CD4-positive, alpha-beta T cell treated with Interleukin-6 at 100 ng/mL for 8 hours (primary cell): ENCODE data around the gene SYT17.

ENCODE experiments used
- DNase-seq: peaks from one replicate; pipeline ENCODE4 v3.0.0-alpha.2; 2020; ENCODE audit warnings: mixed read lengths, low spot score

SYT17 gene

DNA sequence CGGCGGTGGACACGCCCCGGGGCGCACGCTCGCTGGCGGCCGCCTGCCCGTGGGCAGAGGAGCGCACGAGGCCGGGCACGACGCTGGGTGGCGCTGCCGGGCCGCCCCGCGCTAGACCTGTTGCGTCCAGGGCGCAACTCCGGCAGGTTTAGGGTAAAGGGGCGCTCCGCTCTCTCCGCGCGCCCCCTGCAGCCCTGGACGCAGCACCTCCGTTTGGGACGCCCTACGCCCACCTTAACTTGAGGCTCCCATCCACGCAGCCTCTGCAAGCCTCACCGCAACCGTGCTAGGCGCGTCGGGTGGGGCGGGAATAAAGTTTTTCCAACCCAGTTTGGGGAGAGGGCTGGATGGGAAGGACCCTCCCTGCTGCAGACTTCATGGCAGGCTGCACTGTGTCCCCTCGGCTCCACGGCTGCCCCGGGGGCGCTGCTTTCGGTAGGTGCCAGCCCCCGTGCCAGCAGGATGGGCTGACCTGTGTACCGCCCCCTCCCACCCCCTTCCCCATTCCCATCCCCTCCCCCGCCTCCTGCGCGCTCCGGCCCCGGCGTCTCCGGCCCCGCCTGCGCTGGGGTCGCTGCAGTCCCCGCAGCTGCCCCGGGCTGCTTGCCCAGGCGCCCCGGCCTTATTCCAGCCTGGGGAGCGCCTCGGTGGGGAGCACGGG lies at the start of gene SYT17:
Gene SYT17 (plus strand): TSS at position 531 of the 661 bp plus-strand sequence. CDS start 407 bp downstream, outside the sequence.
- DNase-seq, result no peak

DNA sequence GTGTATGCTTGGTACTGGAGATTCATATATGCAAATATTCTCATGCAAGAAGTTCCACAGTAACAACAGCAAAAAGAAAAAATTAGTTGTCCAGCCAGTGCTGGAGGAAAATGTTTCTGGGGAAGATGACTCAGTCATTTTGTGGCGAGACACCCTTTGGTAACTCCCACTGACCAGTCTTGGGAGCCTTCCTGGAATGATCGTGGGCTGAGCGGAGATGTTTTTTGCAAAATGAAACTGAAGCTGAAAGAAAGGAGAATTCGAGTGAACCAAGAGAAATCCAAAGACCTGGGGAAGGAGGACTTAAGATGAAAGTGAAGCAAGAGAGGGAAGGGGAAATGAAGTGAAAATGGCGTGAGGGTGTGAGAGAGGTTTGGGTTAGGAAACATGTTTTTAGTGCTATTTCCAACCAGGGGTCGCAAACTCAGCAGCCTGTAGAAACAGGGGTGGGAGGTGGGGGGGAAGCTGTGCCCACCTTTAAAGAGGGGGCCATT lies 49.1 kb upstream of the SYT17 start:
- DNase-seq, result no peak

DNA sequence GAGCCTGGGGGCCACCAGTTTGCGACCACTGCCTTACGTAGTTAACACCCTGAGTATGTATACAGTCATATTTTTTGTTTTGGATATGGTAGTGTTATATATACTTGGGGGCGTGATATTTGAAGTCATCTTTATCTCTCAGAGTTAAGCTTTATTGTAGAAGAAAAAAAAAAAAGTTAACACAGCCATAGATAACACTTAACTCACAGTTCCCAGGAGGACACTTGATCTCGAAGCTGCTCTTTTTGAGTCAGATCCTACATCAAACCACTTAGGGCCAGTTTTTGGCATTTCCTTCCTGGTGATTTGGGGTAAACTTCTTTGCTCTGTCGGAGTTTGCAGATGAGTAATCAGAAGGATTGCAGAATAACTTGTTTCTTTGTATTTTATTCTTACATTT lies 48.5 kb upstream of the SYT17 start:
- no peak for DNase-seq

DNA sequence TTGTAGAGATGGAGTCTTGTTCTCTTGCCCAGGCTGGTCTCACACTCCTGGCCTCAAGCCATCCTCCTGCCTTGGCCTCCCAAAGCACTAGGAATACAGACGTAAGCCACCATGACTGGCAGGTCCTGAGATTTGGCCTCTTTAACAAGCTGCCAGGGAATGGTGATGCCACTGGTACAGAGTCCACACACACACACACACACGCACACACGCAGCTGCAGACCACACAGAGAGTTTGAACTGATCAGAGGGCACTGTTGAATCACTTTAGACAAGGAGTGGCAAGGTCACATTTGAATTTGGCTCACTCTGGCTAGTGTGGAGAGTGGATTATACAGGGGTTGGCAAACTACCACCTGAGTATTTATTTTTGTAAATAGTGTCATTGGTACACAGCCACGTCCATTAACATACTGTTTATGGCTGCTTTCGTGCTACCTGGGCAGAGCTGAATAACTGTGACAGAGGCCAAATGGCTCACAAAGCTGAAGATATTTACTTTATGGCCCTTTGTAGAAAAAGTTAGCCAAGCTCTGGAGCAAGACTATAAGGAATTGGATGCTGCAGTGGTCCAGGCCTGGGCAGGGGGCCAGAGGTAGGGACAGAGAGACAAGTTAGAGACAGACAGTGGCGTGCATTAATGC lies 44.4 kb upstream of the SYT17 start:
- no peak for DNase-seq

GRCh38 chr16:19126300-19126699 lies 41.7 kb upstream of the SYT17 start:
- DNase-seq, result no peak

- no peak for DNase-seq
Observed at GRCh38 chr16:19127205-19127604, 40.8 kb upstream of the SYT17 start.

- DNase-seq, result no peak
Observed at GRCh38 chr16:19127674-19128131, 40.3 kb upstream of the SYT17 start.

GRCh38 chr16:19128454-19129200 lies 39.4 kb upstream of the SYT17 start:
- no peak for DNase-seq

GRCh38 chr16:19130385-19130784 lies 37.7 kb upstream of the SYT17 start:
- no peak for DNase-seq

GRCh38 chr16:19130852-19131824 lies 36.9 kb upstream of the SYT17 start:
- DNase-seq, result no peak

GRCh38 chr16:19131825-19132218 lies 36.2 kb upstream of the SYT17 start:
- DNase-seq, result no peak

- DNase-seq, result no peak
Observed at GRCh38 chr16:19132255-19132654, 35.8 kb upstream of the SYT17 start.

DNA sequence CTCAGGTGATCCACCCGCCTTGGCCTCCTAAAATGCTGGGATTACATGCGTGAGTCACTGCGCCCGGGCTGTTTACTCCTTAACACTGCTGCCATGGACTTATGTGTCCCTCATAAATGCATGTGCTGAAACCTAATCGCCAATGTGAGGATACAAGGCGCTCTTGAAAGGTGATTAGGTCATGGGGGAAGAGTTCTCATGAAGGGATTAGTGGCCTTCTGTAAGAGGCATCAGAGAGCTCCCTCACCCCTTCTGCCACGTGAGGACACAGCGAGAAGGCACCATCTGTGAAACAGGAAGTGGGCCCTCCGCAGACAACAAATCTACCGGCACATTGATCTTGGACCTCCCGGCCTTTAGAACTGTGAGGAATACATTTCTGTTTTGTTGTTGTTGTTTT lies 35.1 kb upstream of the SYT17 start:
- DNase-seq, result no peak

GRCh38 chr16:19133600-19133999 lies 34.4 kb upstream of the SYT17 start:
- no peak for DNase-seq

GRCh38 chr16:19135201-19135842 lies 32.7 kb upstream of the SYT17 start:
- no peak for DNase-seq

DNA sequence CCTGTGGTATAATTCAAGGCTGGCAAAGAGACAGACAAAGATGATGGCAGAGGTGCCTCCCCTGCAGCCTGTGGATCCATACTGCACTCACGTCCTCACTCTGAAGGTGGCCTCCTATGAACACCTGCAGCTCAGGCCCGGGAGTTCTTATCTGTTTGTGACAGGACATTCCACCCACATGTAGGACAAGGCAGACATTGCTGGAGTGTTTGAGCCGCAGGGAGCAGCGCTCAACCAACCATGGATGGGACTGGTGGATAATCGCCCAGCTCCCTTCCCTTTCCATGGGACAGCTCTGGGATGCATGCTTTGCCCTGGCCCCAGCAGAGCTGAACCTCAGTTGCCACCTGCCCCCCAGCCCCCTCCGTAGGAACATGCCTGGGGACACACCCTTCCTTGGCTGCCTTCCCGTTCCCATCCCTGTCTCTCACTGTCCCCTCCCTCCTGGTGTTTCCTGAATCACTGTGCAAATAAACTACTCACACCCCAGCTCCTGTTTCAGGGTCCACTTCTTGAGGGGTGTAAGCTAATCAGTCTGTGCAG lies 32.1 kb upstream of the SYT17 start:
- no peak for DNase-seq

DNA sequence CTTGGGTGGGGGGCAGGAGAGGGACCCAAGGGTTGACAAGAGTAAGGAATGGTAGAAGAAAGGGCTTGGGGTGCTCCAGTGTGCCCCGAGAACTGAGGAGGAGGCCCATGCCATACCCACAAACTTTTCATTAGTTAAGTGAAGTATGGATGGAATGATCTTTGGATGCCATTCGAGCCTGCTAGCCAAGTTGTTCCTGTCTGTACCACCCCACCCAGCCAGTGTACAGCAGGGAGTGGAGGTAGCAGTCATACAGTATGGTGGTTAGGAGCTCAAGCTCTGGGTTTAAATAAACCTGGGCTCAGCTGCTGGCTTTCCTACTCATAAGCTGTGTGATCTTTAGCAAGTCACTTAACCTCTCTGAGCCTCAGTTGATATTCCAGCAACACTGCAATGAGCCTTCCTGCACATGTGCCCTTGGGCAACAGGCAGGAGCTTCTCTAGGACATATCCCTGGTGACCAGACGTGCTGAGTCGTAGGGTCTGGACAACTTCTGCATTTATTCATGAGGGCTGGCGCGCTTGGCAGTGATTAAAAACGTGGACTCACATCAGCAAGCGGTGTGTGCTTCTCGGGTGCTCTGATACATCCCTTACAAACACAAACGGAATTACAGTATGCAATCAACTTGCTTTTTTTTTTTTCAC lies 31.4 kb upstream of the SYT17 start:
- DNase-seq, result no peak

- DNase-seq, result no peak
Observed at GRCh38 chr16:19137201-19138128, 30.6 kb upstream of the SYT17 start.

DNA sequence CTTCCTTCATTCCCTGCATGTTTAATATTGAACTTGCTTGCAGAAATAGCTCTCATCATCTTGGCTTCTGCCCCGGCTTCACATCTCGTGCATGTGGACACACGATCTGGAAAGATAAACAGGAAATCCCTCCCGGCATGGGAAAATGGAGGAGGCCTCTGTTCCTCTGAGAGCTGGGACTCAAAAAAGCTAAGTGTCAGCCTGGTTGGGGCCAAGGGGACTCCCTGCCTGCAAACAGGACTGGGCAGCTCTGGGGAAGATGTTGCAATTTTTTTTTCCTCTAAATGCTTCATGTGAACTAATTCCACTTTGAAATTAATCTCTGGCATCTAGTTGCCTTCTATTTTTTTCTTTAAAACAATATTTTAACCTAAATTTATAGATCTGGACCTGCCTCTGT lies 29.4 kb upstream of the SYT17 start:
- DNase-seq, result no peak
